Right cardiac atrium (tissue), 5 donors: ENCODE results near the gene POLK. TPM values are rescaled to one million over a fixed set of nuclear protein-coding genes. Genes with fewer than 3 reads are reported as not detected.
"Not testable (repeated sequence)": the region's sequence is repeated elsewhere in the genome, so short reads cannot be mapped to it uniquely, and the experiment has no call there.

Experiments
- ATAC-seq, 2 donors: fragments of 200-7000 bp; cut with Tn5 transposase; one replicate each; pipeline versions ENCODE4 v1.8.0 to v1.9.1; 2020; ENCODE audit warnings: moderate library complexity in 2 of 2, mild to moderate bottlenecking in 1 of 2
- DNase-seq, 3 donors: peaks; one replicate each; pipeline ENCODE4 v3.0.0-alpha.2; 2020
- H3K27ac ChIP-seq: one replicate; pipeline ENCODE4 v1.5.1; 2013; ENCODE audit warnings: mild to moderate bottlenecking, low read length, control low read depth, moderate library complexity
- H3K27me3 ChIP-seq: one replicate; pipeline ENCODE4 v1.6.1; 2013; ENCODE audit not compliant: control insufficient read depth, insufficient read depth
- H3K4me1 ChIP-seq: one replicate; pipeline ENCODE4 v1.6.1; 2013; ENCODE audit warnings: low read length; ENCODE audit not compliant: control insufficient read depth, insufficient read depth
- H3K4me3 ChIP-seq: one replicate; pipeline ENCODE4 v1.5.1; 2013; ENCODE audit warnings: low read length, control low read depth
- H3K9me3 ChIP-seq: one replicate; pipeline ENCODE4 v1.6.1; 2013; ENCODE audit warnings: low read length; ENCODE audit not compliant: control insufficient read depth
- WGBS: extraction: QIAGEN DNeasy Blood & Tissue Kit; methylation state at CpG from one replicate; pipeline ENCODE4 v1.1.7; 2013; 5-methylcytosine and 5-hydroxymethylcytosine counted together
- intact Hi-C, 4 donors: fragments of 100-400 bp; cut with DNase I; formaldehyde crosslinking; loops; one replicate each; pipeline versions ENCODE4 v1.11.0 to v1.14.0; 2022 to 2023
- polyA plus RNA-seq: library from polyadenylated mRNA; stranded (reverse); fragments of 200-250 nt; gene quantifications from one replicate; pipeline ENCODE4 v1.2.3, GENCODE V29; 2013
- total RNA-seq, 4 donors: library from RNA; stranded (reverse); fragmentation: NEBNext Ultra II Directional; extraction: Animal tissue kit (Norgen Biotek cat#: 25700); gene quantifications; one replicate each; pipeline ENCODE4 v1.2.1, GENCODE V29; 2021
- donor health status: healthy with polysubstance abuse.
- donor health status: DM: no; HTN: yes; CAD: no.
- donor health status: DM: no; HTN: no; CAD: no.
- donor health status: DM: no; HTN: yes; CAD: no; lungs with severe emphysema.
- donor health status: DM: yes; HTN: yes; CAD: no.

POLK gene
- total and polyA plus RNA-seq, 5 donors = 7.2 to 25.7 (median 24.3) TPM

DNA sequence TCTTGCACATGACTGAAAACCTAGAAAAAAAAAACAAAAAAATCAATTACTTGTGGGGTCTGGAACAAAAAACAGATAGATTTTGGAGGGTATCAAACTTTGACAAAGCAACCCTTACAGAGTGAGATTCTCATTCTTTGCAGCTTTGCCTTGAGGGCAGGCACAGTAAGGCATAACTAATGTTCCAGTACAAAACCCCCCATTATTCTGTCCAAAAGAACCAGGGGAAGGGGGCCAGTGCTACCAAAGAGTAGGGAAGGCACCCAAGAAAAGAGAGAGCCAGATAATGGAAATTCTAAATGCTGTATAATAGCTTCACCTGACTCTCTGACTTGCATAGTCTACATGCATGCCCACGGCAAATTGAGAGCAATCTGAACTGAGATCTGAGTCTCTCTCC lies 12.9 kb downstream of the POLK start:
- H3K27ac ChIP-seq = no peak overlapping the region
- no peak overlapping the region for H3K4me3 ChIP-seq
- H3K9me3 ChIP-seq = no peaks in the 10 kb centered on the region
- intact Hi-C loops = no loop called here
- no peaks in the 10 kb centered on the region for H3K27me3 ChIP-seq
- H3K4me1 ChIP-seq = peaks cover 5% of the 10 kb centered on the region
- 87% methylated on average over 1 of the region's 1 CpG for WGBS
- no peak for DNase-seq
- no peak for ATAC-seq

- Histone ChIP-seq H3K9me3 (no peaks in the 10 kb centered on the region), H3K4me3 (no peak overlapping the region), H3K4me1 (peaks cover 5% of the 10 kb centered on the region), H3K27ac (no peak overlapping the region), H3K27me3 (no peaks in the 10 kb centered on the region)
- no peak for DNase-seq
- ATAC-seq = no peak
- 94% methylated on average over 1 of the region's 1 CpG for WGBS
- intact Hi-C loops = no loop called here
Observed at GRCh38 chr5:75525344-75525743, 13.7 kb downstream of the POLK start.

DNA sequence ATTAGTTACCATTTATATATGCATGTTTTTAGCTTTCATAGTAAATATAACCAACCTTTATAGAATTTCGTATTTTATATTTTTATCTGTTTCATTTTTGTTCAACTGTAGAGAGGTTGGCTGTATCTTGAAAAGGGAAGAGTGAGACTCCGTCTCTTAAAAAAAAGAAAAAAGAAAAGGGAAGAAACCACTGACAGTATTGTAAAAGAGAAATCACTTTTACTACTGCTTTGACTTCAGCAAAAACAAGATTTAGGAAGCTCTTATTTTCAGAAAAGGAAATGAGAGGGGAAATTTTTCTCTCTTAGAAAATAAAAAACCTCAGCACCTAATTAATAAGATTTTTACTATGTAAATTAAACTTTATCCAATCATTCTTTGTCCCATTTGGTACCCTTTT lies 14.4 kb downstream of the POLK start:
- Histone ChIP-seq H3K27me3 (no peaks in the 10 kb centered on the region), H3K9me3 (no peaks in the 10 kb centered on the region), H3K4me3 (no peak overlapping the region), H3K4me1 (peaks cover 5% of the 10 kb centered on the region), H3K27ac (no peak overlapping the region)
- 72% methylated on average over 2 of the region's 2 CpGs for WGBS
- intact Hi-C loops = no loop called here
- DNase-seq (no peak), ATAC-seq (no peak)

DNA sequence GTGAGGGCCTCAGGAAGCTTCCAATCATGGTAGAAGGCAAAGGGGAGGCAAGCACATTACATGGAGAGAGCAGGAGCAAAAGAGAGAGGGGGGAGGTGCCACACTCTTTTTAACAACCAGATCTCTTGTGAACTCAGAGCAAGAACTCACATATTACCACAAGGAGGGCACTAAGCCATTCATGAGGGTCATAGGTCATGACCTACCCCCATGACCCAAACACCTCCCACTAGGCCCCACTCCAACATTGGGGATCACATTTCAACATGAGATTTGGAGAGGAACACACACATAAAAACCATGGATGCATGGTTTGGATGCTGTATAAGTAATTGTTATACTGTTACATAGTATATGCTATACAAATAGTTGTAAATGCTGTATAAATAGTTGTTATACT lies 17.5 kb downstream of the POLK start:
- Histone ChIP-seq H3K27me3 (no peaks in the 10 kb centered on the region), H3K27ac (no peak overlapping the region), H3K9me3 (no peaks in the 10 kb centered on the region), H3K4me3 (no peak overlapping the region), H3K4me1 (peaks cover 4% of the 10 kb centered on the region)
- DNase-seq = no peak
- intact Hi-C loops = no loop called here
- ATAC-seq = no peak

DNA sequence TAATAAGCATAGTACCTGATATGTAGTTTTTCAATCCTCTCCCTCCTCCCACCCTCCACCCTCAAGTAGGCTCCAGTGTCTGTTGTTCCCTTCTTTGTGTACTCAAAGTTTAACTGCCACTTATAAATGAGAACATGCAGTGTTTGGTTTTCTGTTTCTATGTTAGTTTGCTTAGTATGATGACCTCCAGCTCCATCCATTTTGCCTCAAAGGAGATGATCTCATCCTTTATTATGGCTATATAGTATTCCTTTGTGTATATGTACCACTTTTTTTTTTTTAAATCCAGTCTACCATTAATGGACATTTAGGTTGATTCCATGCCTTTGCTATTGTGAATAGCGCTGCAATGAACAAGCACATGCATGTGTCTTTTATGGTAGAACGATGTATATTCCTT lies 20.5 kb downstream of the POLK start:
- ATAC-seq (no peak), DNase-seq (no peak)
- Histone ChIP-seq H3K9me3 (no peaks in the 10 kb centered on the region), H3K27me3 (no peaks in the 10 kb centered on the region), H3K4me1 (peaks cover 5% of the 10 kb centered on the region), H3K27ac (no peak overlapping the region), H3K4me3 (no peak overlapping the region)
- intact Hi-C loops = no loop called here
- 100% methylated on average over 2 of the region's 2 CpGs for WGBS

DNA sequence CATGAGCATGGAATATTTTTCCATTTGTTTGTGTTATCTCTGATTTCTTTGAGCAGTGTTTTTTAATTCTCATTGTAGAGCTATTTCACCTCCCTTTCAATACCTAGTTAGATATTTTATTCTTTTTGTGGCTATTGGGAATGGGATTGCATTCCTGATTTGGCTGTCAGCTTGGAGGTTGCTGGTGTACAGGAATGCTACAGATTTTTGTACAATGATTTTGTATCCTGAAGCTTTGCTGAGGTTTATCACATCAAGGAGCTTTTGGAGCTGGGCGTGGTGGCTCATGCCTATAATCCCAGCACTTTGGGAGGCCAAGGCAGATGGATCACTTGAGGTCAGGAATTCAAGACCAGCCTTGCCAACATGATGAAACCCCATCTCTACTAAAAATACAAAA lies 22.0 kb downstream of the POLK start:
- intact Hi-C loops, ATAC-seq, H3K27ac ChIP-seq, DNase-seq, H3K4me3 ChIP-seq, H3K27me3 ChIP-seq, H3K4me1 ChIP-seq, H3K9me3 ChIP-seq: not testable (repeated sequence)
- 98% methylated on average over 1 of the region's 1 CpG for WGBS

DNA sequence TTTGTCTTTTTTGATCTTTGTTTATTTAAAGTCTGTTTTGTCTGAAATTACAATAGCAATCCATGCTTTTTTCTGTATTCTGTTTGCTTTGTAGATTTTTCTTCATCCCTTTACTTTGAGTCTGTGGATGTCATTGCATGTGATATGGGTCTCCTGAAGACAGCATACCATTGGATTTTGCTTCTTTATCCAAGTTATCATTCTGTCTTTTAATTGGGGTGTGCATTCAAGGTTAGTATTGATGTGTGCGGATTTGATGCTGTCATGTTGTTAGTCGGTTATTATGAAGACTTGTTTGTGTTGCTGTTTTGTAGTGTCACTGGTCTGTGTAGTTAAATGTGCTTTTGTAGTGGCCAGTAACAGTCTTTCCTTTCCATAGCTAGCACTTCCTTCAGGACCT lies 23.0 kb downstream of the POLK start:
- H3K27ac ChIP-seq = no peak overlapping the region
- no peak for DNase-seq
- H3K4me1 ChIP-seq = peaks cover 3% of the 10 kb centered on the region
- H3K27me3 ChIP-seq = no peaks in the 10 kb centered on the region
- H3K4me3 ChIP-seq = no peak overlapping the region
- WGBS = over 99% methylated on average over 2 of the region's 2 CpGs
- intact Hi-C loops = no loop called here
- no peak for ATAC-seq
- no peaks in the 10 kb centered on the region for H3K9me3 ChIP-seq

- Histone ChIP-seq H3K4me1 (peaks cover 3% of the 10 kb centered on the region), H3K27me3 (no peaks in the 10 kb centered on the region), H3K9me3 (no peaks in the 10 kb centered on the region), H3K27ac (no peak overlapping the region), H3K4me3 (no peak overlapping the region)
- intact Hi-C loops = no loop called here
- no peak for DNase-seq
- 89% methylated on average over 3 of the region's 3 CpGs for WGBS
- no peak for ATAC-seq
Observed at GRCh38 chr5:75536147-75536546, 24.5 kb downstream of the POLK start.

DNA sequence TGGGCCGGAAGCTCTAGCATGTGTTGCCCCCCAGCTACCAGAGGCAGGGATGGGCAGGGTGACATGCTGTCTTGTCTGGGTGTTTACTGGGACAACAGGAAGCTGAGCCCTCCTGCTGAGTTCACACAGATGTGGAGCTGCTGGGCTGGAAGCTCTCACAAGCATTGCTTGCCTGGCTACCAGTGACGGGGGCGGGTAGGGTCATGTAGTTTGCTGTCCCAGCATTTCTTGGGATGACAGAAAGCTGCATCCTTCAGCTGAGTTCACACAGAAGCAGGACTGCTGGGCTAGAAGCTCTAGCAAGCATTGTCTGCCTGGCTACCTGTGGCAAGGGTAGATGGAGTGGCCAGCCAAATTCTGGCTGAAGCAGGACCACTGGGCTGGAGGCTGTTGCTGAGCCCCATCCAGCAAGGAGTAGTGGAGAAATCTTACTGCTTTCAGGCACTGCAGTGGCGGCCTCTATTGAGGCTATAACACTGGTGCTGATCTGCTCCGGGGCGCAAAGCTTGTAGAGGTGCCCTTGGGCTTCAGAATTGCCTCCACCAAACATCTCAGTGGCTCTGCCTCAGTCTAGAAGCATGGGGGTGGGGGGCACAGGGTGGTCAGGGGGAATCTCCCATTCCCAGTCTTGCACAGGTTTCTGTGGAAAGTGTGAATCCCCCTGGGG lies 25.1 kb downstream of the POLK start:
- DNase-seq (peak in 2 of 3 donors; percentile 32 to 38), ATAC-seq (peak; percentile 29 to 31)
- Histone ChIP-seq H3K27me3 (no peaks in the 10 kb centered on the region), H3K27ac (no peak overlapping the region), H3K9me3 (no peaks in the 10 kb centered on the region), H3K4me3 (no peak overlapping the region), H3K4me1 (peaks cover 3% of the 10 kb centered on the region)
- intact Hi-C loops = no loop called here
- WGBS = 90% methylated on average over 6 of the region's 6 CpGs

DNA sequence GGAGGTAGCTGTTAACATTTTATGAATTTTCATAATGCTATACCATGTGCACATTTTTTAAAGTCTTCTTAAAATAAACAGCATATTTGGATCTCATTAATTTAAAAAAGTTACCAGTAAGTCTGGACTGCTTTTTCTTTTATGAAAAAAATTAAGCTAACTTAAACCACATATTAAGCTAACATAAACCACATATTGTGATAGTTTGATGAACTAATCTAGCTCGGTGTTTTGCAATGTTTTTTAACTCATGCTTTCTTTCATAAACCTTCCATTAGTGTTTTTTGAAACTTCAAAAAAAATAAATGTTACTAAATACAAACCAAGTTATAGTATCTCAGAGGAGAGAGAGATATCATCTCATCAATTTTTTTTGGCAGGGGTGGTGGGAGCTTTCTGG lies 26.5 kb downstream of the POLK start:
- DNase-seq (no peak), ATAC-seq (no peak)
- H3K4me1 ChIP-seq = peaks cover 3% of the 10 kb centered on the region
- H3K27me3 ChIP-seq = no peaks in the 10 kb centered on the region
- intact Hi-C loops = no loop called here
- H3K27ac ChIP-seq = no peak overlapping the region
- 62% methylated on average over 1 of the region's 1 CpG for WGBS
- no peak overlapping the region for H3K4me3 ChIP-seq
- H3K9me3 ChIP-seq = no peaks in the 10 kb centered on the region

- 73% methylated on average over 2 of the region's 2 CpGs for WGBS
- Histone ChIP-seq H3K4me3 (no peak overlapping the region), H3K27ac (no peak overlapping the region), H3K4me1 (peaks cover 1% of the 10 kb centered on the region), H3K27me3 (no peaks in the 10 kb centered on the region), H3K9me3 (no peaks in the 10 kb centered on the region)
- ATAC-seq (no peak), DNase-seq (no peak)
- intact Hi-C loops = no loop called here
Observed at GRCh38 chr5:75545131-75545530, 33.4 kb downstream of the POLK start.

DNA sequence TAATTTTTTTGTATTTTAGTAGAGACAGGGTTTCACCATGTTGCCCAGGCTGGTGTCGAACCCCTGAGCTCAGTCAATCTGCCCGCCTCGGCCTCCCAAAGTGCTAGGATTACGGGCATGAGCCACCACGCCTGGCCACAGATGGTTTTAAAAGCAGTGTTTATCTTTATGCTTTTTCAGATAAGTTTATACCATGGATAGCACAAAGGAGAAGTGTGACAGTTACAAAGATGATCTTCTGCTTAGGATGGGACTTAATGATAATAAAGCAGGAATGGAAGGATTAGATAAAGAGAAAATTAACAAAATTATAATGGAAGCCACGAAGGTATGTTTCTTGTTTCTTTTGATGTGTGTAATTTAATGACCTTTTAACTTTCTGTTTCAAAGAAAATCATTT lies 35.1 kb downstream of the POLK start:
- intact Hi-C loops = no loop called here
- 97% methylated on average over 6 of the region's 6 CpGs for WGBS
- no peak for DNase-seq
- Histone ChIP-seq H3K9me3 (no peaks in the 10 kb centered on the region), H3K27ac (no peak overlapping the region), H3K4me1 (peaks cover 1% of the 10 kb centered on the region), H3K27me3 (no peaks in the 10 kb centered on the region), H3K4me3 (no peak overlapping the region)
- no peak for ATAC-seq
